WTC11 (cell line): ENCODE data around the gene EXD3. TPM values are rescaled to one million over a fixed set of nuclear protein-coding genes. Genes with fewer than 3 reads are reported as not detected.
A peak's percentile ranks its signal among the peaks of the same experiment; 100 is the strongest.

Experiments
- AR ChIP-seq: fragments of 250-450 bp; sonication (Bioruptor Pico); IDR thresholded peaks from 2 replicates; pipeline ENCODE4 v1.9.0; 2021; ENCODE audit warnings: mild to moderate bottlenecking
- ATF2 ChIP-seq: sonication (generic); formaldehyde crosslinking; IDR thresholded peaks from 2 replicates; pipeline ENCODE4 v1.8.1; 2022; ENCODE audit warnings: low read depth, missing genetic modification reagents, borderline replicate concordance
- E2F5 ChIP-seq: sonication (generic); formaldehyde crosslinking; IDR thresholded peaks from 2 replicates; pipeline ENCODE4 v1.8.1; 2022; ENCODE audit warnings: mild to moderate bottlenecking, moderate library complexity, missing genetic modification reagents
- ESRRA ChIP-seq: sonication (generic); formaldehyde crosslinking; IDR thresholded peaks from 2 replicates; pipeline ENCODE4 v1.8.1; 2022; ENCODE audit warnings: mild to moderate bottlenecking, missing genetic modification reagents, borderline replicate concordance
- ETV6 ChIP-seq: sonication (generic); formaldehyde crosslinking; IDR thresholded peaks from 2 replicates; pipeline ENCODE4 v1.8.1; 2022; ENCODE audit warnings: mild to moderate bottlenecking, missing genetic modification reagents
- GTF2I ChIP-seq: fragments of 250-450 bp; sonication (Bioruptor Pico); conservative IDR thresholded peaks from 2 replicates; pipeline ENCODE4 v1.4.0; 2021; ENCODE audit warnings: mild to moderate bottlenecking
- JUN ChIP-seq: sonication (generic); formaldehyde crosslinking; IDR thresholded peaks from 2 replicates; pipeline ENCODE4 v1.8.0; 2023; ENCODE audit warnings: mild to moderate bottlenecking, missing genetic modification reagents
- MXD4 ChIP-seq: fragments of 250-450 bp; sonication (Bioruptor Pico); IDR thresholded peaks from 2 replicates; pipeline ENCODE4 v1.8.0; 2021; ENCODE audit warnings: mild to moderate bottlenecking, moderate library complexity, borderline replicate concordance
- NFATC4 ChIP-seq: fragments of 250-450 bp; sonication (Bioruptor Pico); IDR thresholded peaks from 2 replicates; pipeline ENCODE4 v1.9.0; 2021; ENCODE audit warnings: mild to moderate bottlenecking
- RORB ChIP-seq: fragments of 250-450 bp; sonication (Bioruptor Pico); IDR thresholded peaks from 2 replicates; pipeline ENCODE4 v1.9.0; 2021; ENCODE audit warnings: mild to moderate bottlenecking
- USF1 ChIP-seq: sonication (generic); formaldehyde crosslinking; IDR thresholded peaks from 2 replicates; pipeline ENCODE4 v1.8.0; 2022; ENCODE audit warnings: mild to moderate bottlenecking, missing genetic modification reagents
- ZNF263 ChIP-seq: sonication (generic); formaldehyde crosslinking; IDR thresholded peaks from 2 replicates; pipeline ENCODE4 v1.8.1; 2022; ENCODE audit warnings: low read depth, mild to moderate bottlenecking, moderate library complexity, missing genetic modification reagents
- ZNF396 ChIP-seq: fragments of 250-450 bp; sonication (Bioruptor Pico); IDR thresholded peaks from 2 replicates; pipeline ENCODE4 v1.8.0; 2021; ENCODE audit warnings: mild to moderate bottlenecking, moderate library complexity, borderline replicate concordance
- ZNF423 ChIP-seq: fragments of 250-450 bp; sonication (Bioruptor Pico); IDR thresholded peaks from 2 replicates; pipeline ENCODE4 v2.1.2; 2022; ENCODE audit warnings: mild to moderate bottlenecking, moderate library complexity
- total RNA-seq: library from RNA; stranded (reverse); gene quantifications from 3 replicates; pipeline ENCODE4 v1.2.3, GENCODE V29; 2021
- TF ChIP-seq, protein P1 (sequence below): sonication (generic); formaldehyde crosslinking; IDR thresholded peaks from 2 replicates; pipeline ENCODE4 v1.8.1; 2023; ENCODE audit warnings: mild to moderate bottlenecking, missing genetic modification reagents, borderline replicate concordance
- TF ChIP-seq, protein P2 (sequence below): sonication (generic); formaldehyde crosslinking; IDR thresholded peaks from 2 replicates; pipeline ENCODE4 v1.8.1; 2023; ENCODE audit warnings: mild to moderate bottlenecking, missing genetic modification reagents, moderate library complexity
- TF ChIP-seq, protein P3 (sequence below): sonication (generic); formaldehyde crosslinking; conservative IDR thresholded peaks from 2 replicates; pipeline ENCODE4 v1.8.1; 2023; ENCODE audit warnings: mild to moderate bottlenecking, low read depth, missing genetic modification reagents, moderate library complexity
- TF ChIP-seq, protein P4 (sequence below): fragments of 250-450 bp; sonication (Bioruptor Pico); IDR thresholded peaks from 2 replicates; pipeline ENCODE4 v1.9.0; 2021; ENCODE audit warnings: mild to moderate bottlenecking, borderline replicate concordance
- TF ChIP-seq, protein P5 (sequence below): sonication (generic); formaldehyde crosslinking; IDR thresholded peaks from 2 replicates; pipeline ENCODE4 v1.8.1; 2022; ENCODE audit warnings: low read depth, mild to moderate bottlenecking, moderate library complexity, missing genetic modification reagents, borderline replicate concordance

Gene EXD3
- total RNA-seq, 1 experiment from 2014 or later = 21.2 TPM

DNA sequence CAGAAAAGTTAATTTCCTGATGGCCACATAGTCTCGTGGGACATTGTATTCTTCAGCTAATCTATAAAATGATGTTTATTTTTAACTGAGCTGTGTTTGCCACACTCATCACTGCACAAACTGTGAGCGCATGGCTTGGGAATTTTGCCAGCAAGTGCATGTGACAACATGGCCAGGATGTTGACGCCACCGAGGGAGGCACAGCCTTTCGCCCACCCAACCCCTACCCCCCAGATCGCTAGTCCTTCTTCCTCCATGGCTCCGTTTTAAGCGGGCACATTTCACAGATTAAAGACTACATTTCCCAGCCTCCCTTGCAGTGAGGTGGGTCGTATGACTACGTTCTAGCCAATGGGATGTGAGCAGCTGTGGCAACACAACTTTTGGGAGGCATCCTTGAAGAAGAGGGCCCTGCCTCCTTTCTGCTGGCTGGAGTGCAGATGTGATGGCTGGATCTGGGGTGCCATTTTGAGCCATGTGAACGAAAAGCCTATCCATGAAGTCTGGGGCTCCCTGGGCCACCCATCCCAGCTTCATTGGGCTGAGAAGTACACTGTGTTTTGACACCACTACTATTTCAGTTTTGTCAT is 128.8 kb downstream of the EXD3 start (continued):
- TF ChIP-seq AR (CRISPR knock-in tag) (0 out of 2 replicates have a peak, but pooled peaks have one; percentile 49), RORB (CRISPR knock-in tag) (no peak), ETV6 (no peak), MXD4 (peak; percentile 24; the same call in 1 of the 2 replicates), ZNF423 (no peak), ESRRA (CRISPR knock-in tag) (no peak), GTF2I (peak; percentile 98), ZNF263 (CRISPR knock-in tag) (no peak), NFATC4 (no peak), USF1 (CRISPR knock-in tag) (peak; percentile 86), ZNF396 (CRISPR knock-in tag) (no peak), E2F5 (no peak), ATF2 (CRISPR knock-in tag) (no peak), JUN (CRISPR knock-in tag) (no peak)
- TF ChIP-seq, protein P1, sequence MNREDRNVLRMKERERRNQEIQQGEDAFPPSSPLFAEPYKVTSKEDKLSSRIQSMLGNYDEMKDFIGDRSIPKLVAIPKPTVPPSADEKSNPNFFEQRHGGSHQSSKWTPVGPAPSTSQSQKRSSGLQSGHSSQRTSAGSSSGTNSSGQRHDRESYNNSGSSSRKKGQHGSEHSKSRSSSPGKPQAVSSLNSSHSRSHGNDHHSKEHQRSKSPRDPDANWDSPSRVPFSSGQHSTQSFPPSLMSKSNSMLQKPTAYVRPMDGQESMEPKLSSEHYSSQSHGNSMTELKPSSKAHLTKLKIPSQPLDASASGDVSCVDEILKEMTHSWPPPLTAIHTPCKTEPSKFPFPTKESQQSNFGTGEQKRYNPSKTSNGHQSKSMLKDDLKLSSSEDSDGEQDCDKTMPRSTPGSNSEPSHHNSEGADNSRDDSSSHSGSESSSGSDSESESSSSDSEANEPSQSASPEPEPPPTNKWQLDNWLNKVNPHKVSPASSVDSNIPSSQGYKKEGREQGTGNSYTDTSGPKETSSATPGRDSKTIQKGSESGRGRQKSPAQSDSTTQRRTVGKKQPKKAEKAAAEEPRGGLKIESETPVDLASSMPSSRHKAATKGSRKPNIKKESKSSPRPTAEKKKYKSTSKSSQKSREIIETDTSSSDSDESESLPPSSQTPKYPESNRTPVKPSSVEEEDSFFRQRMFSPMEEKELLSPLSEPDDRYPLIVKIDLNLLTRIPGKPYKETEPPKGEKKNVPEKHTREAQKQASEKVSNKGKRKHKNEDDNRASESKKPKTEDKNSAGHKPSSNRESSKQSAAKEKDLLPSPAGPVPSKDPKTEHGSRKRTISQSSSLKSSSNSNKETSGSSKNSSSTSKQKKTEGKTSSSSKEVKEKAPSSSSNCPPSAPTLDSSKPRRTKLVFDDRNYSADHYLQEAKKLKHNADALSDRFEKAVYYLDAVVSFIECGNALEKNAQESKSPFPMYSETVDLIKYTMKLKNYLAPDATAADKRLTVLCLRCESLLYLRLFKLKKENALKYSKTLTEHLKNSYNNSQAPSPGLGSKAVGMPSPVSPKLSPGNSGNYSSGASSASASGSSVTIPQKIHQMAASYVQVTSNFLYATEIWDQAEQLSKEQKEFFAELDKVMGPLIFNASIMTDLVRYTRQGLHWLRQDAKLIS = no peak
- TF ChIP-seq, protein P2, sequence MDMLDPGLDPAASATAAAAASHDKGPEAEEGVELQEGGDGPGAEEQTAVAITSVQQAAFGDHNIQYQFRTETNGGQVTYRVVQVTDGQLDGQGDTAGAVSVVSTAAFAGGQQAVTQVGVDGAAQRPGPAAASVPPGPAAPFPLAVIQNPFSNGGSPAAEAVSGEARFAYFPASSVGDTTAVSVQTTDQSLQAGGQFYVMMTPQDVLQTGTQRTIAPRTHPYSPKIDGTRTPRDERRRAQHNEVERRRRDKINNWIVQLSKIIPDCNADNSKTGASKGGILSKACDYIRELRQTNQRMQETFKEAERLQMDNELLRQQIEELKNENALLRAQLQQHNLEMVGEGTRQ = peak; percentile 87
- TF ChIP-seq, protein P3, sequence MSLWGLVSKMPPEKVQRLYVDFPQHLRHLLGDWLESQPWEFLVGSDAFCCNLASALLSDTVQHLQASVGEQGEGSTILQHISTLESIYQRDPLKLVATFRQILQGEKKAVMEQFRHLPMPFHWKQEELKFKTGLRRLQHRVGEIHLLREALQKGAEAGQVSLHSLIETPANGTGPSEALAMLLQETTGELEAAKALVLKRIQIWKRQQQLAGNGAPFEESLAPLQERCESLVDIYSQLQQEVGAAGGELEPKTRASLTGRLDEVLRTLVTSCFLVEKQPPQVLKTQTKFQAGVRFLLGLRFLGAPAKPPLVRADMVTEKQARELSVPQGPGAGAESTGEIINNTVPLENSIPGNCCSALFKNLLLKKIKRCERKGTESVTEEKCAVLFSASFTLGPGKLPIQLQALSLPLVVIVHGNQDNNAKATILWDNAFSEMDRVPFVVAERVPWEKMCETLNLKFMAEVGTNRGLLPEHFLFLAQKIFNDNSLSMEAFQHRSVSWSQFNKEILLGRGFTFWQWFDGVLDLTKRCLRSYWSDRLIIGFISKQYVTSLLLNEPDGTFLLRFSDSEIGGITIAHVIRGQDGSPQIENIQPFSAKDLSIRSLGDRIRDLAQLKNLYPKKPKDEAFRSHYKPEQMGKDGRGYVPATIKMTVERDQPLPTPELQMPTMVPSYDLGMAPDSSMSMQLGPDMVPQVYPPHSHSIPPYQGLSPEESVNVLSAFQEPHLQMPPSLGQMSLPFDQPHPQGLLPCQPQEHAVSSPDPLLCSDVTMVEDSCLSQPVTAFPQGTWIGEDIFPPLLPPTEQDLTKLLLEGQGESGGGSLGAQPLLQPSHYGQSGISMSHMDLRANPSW (CRISPR knock-in tag) = no peak
- TF ChIP-seq, protein P4, sequence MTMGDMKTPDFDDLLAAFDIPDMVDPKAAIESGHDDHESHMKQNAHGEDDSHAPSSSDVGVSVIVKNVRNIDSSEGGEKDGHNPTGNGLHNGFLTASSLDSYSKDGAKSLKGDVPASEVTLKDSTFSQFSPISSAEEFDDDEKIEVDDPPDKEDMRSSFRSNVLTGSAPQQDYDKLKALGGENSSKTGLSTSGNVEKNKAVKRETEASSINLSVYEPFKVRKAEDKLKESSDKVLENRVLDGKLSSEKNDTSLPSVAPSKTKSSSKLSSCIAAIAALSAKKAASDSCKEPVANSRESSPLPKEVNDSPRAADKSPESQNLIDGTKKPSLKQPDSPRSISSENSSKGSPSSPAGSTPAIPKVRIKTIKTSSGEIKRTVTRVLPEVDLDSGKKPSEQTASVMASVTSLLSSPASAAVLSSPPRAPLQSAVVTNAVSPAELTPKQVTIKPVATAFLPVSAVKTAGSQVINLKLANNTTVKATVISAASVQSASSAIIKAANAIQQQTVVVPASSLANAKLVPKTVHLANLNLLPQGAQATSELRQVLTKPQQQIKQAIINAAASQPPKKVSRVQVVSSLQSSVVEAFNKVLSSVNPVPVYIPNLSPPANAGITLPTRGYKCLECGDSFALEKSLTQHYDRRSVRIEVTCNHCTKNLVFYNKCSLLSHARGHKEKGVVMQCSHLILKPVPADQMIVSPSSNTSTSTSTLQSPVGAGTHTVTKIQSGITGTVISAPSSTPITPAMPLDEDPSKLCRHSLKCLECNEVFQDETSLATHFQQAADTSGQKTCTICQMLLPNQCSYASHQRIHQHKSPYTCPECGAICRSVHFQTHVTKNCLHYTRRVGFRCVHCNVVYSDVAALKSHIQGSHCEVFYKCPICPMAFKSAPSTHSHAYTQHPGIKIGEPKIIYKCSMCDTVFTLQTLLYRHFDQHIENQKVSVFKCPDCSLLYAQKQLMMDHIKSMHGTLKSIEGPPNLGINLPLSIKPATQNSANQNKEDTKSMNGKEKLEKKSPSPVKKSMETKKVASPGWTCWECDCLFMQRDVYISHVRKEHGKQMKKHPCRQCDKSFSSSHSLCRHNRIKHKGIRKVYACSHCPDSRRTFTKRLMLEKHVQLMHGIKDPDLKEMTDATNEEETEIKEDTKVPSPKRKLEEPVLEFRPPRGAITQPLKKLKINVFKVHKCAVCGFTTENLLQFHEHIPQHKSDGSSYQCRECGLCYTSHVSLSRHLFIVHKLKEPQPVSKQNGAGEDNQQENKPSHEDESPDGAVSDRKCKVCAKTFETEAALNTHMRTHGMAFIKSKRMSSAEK = 0 out of 2 replicates have a peak, but pooled peaks have one; percentile 14
- TF ChIP-seq, protein P5, sequence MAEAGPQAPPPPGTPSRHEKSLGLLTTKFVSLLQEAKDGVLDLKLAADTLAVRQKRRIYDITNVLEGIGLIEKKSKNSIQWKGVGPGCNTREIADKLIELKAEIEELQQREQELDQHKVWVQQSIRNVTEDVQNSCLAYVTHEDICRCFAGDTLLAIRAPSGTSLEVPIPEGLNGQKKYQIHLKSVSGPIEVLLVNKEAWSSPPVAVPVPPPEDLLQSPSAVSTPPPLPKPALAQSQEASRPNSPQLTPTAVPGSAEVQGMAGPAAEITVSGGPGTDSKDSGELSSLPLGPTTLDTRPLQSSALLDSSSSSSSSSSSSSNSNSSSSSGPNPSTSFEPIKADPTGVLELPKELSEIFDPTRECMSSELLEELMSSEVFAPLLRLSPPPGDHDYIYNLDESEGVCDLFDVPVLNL (CRISPR knock-in tag) = no peak
